Measurements from ENCODE around the gene CDK1.

- TF ChIP-seq RCOR1 (IDR thresholded peaks at IDR 0.05; ENCODE audit: low read depth, low read length) (no peak), NFE2L2 (conservative IDR thresholded peaks at IDR 0.05; ENCODE audit: low read length) (no peak), CBX2 (IDR thresholded peaks at IDR 0.05; ENCODE audit: borderline replicate concordance, low read depth) (no peak), BHLHE40 (IDR thresholded peaks at IDR 0.05; ENCODE audit: low read depth, low read length) (no peak), CHD4 (IDR thresholded peaks at IDR 0.05; ENCODE audit: borderline replicate concordance) (no peak), HDAC2 (IDR thresholded peaks at IDR 0.05) (no peak), RFX5 (IDR thresholded peaks at IDR 0.05) (no peak), GATA3 (IDR thresholded peaks at IDR 0.05; ENCODE audit: borderline replicate concordance) (no peak), TP53 (CRISPR knock-in tag; IDR thresholded peaks at IDR 0.05) (no peak)
- TF ChIP-seq, protein P1, sequence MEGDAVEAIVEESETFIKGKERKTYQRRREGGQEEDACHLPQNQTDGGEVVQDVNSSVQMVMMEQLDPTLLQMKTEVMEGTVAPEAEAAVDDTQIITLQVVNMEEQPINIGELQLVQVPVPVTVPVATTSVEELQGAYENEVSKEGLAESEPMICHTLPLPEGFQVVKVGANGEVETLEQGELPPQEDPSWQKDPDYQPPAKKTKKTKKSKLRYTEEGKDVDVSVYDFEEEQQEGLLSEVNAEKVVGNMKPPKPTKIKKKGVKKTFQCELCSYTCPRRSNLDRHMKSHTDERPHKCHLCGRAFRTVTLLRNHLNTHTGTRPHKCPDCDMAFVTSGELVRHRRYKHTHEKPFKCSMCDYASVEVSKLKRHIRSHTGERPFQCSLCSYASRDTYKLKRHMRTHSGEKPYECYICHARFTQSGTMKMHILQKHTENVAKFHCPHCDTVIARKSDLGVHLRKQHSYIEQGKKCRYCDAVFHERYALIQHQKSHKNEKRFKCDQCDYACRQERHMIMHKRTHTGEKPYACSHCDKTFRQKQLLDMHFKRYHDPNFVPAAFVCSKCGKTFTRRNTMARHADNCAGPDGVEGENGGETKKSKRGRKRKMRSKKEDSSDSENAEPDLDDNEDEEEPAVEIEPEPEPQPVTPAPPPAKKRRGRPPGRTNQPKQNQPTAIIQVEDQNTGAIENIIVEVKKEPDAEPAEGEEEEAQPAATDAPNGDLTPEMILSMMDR (IDR thresholded peaks at IDR 0.05): no peak
Observed at GRCh38 chr10:60737242-60737641, 41.0 kb upstream of the CDK1 start.

All from A549 (cell line).